22Rv1 (cell line): ENCODE data around the gene NANOS1.

Experiments
- H3K27ac ChIP-seq: fragments of 450-650 bp; 2 replicates; pipeline ENCODE4 v1.5.1; 2017
- ZFX ChIP-seq: fragments of 450-650 bp; IDR thresholded peaks from 2 replicates; pipeline ENCODE4 v1.6.1; 2017; ENCODE audit warnings: antibody characterized with exemption, borderline replicate concordance
- TF ChIP-seq, protein P1 (sequence below): fragments of 450-650 bp; IDR thresholded peaks from 2 replicates; pipeline ENCODE4 v1.5.1; 2017; ENCODE audit warnings: mild to moderate bottlenecking

NANOS1 gene

DNA sequence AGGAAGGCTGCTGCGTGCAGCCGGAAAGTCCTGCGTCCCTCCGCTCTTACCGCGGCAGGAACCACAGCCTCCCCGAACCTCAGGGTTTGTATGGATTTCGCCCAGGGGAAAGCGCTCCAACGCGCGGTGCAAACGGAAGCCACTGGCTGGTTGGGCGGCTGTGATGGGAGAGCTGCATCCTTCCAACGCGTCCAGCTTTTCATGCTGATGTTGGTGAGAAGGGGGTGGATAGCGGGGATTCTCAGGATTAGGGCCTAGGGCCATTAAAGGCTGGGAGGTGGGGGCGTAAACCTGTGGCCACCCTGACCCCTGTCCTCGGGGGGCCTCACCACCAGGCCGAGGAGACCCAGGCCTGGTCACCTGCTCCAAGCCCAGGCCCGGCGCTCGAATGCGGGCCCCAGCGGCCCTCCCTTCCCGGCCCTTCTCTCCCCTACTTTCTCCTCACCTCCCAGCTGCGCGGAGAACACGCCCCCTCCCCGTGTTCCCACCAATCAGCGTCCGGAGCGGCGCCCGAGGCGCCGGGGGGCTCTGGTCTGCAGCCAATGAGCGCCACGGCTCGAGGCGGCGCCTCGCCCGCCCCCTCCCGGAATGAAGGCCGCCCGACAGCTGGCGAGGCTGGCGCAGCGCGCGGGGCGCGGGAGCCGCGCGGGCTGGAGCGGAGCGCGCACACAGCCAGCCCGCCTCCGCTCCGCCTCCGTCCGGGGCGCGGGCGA lies 458 bp upstream of the NANOS1 start:
- H3K27ac ChIP-seq: peak overlapping the region; percentile 58
- no peak for TF ChIP-seq ZFX
- TF ChIP-seq, protein P1, sequence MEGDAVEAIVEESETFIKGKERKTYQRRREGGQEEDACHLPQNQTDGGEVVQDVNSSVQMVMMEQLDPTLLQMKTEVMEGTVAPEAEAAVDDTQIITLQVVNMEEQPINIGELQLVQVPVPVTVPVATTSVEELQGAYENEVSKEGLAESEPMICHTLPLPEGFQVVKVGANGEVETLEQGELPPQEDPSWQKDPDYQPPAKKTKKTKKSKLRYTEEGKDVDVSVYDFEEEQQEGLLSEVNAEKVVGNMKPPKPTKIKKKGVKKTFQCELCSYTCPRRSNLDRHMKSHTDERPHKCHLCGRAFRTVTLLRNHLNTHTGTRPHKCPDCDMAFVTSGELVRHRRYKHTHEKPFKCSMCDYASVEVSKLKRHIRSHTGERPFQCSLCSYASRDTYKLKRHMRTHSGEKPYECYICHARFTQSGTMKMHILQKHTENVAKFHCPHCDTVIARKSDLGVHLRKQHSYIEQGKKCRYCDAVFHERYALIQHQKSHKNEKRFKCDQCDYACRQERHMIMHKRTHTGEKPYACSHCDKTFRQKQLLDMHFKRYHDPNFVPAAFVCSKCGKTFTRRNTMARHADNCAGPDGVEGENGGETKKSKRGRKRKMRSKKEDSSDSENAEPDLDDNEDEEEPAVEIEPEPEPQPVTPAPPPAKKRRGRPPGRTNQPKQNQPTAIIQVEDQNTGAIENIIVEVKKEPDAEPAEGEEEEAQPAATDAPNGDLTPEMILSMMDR: peak; percentile 30

DNA sequence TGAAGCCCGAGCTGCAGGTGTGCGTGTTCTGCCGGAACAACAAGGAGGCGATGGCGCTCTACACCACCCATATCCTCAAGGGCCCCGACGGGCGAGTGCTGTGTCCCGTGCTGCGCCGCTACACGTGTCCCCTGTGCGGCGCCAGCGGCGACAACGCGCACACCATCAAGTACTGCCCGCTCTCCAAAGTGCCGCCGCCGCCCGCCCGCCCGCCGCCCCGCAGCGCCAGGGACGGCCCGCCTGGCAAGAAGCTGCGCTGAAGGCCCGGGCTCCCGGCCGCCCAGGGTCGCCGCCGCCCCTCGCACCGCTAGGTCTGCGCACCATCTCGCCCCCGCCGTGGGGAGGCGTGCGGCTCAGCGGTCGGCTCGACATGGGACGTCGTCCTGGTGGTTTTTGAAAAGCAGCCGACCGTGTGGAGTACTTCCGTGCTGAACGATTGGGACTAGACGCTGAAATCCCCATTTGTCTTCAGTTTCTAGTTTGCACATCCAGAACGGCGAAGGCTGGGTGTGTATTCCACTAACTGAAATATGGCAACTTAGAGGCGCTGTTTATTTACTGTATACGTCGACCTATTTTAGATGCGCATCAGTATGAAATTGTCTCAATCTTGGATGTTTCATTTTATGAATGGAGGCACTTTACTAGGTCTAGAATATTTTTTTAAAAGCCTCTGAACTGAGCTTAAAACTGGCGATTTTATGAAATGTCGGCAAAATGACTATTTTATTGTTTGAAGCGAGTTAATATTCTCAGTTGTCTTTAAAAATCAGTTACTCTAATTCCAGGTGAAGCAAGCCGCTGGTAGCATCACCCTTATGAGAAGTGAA lies 1.1 kb downstream of the NANOS1 start:
- TF ChIP-seq, protein P1: peak; percentile 40
- no peak for TF ChIP-seq ZFX

DNA sequence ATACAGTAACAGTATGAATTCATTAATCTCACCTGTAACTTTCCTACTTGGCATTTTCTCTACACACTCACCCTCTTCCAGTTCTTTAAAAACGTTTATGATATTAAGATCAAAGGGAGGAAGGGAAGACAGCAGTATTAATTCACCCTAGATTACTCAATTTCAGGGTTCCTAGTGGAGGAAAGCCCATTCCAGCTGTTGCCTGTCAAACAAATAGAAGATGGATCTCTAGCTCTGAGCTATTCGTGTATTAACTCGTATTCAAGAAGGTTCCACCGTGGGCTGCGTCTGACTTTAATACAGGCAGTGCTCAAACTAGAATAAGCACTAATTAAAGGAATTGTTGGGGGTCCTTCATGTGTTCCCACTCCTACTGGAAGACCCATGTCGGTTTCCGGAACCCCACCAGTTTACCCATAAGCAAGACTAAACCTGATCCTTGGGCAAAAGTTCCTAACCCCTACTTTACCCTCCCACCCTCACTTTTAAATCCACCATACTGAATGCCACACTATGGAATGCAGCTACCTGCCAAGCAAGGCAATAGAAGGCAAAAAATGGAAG lies 2.1 kb downstream of the NANOS1 start:
- no peak overlapping the region; the same call in 1 of the 2 replicates for H3K27ac ChIP-seq
- TF ChIP-seq, protein P1: no peak
- TF ChIP-seq ZFX: no peak

More for the DNA sequence above, 1.1 kb downstream of the NANOS1 start:
- peak overlapping the region; percentile 58 for H3K27ac ChIP-seq

DNA sequence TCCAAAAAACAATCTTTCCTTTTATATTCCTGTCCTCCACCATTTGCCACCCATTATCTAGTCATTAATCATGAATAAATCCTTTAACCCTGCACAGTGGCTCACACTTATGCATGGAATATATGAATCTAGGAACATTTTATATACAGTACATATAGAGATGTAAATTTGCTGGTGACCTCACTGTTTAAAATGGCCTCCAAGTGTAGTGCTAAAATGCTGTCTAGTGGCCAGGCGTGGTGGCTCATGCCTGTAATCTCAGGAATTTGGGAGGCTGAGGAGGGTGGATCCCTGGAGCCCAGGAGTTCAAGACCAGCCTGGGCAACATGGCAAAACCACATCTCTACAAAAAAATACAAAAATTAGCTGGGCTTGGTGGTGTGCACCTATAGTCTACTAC lies 9.6 kb downstream of the NANOS1 start:
- TF ChIP-seq ZFX: no peak
- TF ChIP-seq, protein P1: no peak
- no peak overlapping the region for H3K27ac ChIP-seq

DNA sequence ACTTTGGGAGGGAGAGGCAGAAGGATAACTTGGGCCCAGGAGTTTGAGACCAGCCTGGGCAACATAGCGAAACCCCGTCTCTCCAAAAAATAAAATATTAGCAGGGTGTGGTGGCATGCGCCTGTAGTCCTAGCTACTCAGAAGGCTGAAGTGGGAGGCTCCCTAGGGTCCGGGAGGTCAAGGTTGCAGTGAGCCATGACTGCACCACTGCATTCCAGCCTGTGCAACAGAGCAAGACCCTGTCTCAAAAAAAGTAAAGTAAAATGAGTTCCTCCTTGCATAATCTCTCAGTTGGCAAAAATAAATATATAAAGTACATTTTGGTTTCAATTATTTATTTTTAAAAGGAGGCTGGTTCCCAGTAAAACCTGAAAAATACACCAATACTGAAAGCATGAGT lies 11.8 kb downstream of the NANOS1 start:
- TF ChIP-seq, protein P1: no peak
- TF ChIP-seq ZFX: no peak
- no peak overlapping the region for H3K27ac ChIP-seq

DNA sequence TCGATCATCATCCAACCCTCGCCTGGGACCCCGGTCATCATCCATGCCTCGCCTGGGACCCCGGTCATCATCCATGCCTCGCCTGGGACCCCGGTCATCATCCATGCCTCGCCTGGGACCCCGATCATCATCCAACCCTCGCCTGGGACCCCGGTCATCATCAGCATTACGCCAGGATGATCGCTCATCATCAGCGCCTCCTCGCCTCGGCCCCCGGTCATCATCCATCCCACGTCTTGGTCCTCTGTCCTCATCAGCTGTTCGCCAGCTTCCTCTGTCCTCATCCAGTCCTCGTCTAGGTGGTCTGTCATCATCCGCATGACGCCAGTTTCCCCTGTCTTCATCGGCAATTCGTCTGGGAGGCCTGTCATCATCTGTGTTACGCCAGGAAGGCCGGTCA lies 12.7 kb downstream of the NANOS1 start:
- TF ChIP-seq, protein P1: no peak
- TF ChIP-seq ZFX: no peak
- no peak overlapping the region for H3K27ac ChIP-seq

DNA sequence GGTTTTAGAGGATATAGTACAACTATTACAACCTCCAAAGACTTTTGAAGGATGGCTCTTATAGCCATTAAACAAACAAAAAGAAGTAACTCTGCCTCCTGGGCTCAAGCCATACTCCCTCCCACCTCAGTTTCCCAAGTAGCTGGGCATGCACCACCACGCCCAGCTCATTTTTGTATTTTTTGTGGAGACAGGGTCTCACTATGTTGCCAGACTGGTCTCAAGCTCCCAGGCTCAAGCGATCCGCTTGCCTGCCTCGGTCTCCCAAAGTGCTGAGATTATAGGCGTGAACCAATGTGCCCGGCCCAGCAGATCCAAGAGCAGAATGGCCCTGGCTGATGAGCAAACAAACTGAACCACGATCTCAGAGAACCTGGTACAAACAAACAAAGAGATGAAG lies 16.0 kb downstream of the NANOS1 start:
- no peak for TF ChIP-seq ZFX
- TF ChIP-seq, protein P1: no peak
- no peak overlapping the region for H3K27ac ChIP-seq
